IMR-90 (cell line): Measurements from ENCODE around the gene TTC31. TPM values are rescaled to one million over a fixed set of nuclear protein-coding genes. Genes with fewer than 3 reads are reported as not detected.

Experiments
- ATAC-seq: fragments of 200-7000 bp; cut with Tn5 transposase; 2 replicates; pipeline ENCODE4 v1.9.1; 2020; ENCODE audit warnings: low read depth, mild to moderate bottlenecking, moderate library complexity
- BruUV-seq: library from RNA; stranded (reverse); fragments of 400-500 nt; replicated peaks from 2 replicates; lab custom pipeline; 2021; lab: Mats Ljungman, UMichigan
- CTCF ChIA-PET: fragments of 300-600 bp; formaldehyde crosslinking; extraction: SDS; loops from one replicate; lab custom pipeline; 2021; ENCODE audit warnings: antibody characterized with exemption; lab: Yijun Ruan, JAX
- POLR2A ChIA-PET: fragments of 300-600 bp; sonication (Branson Sonifier 250); formaldehyde crosslinking; loops from one replicate; lab custom pipeline; 2022; ENCODE audit warnings: antibody characterized with exemption; ENCODE audit not compliant: unreplicated experiment; lab: Charles Lee
- DNase-seq: peaks from one replicate; pipeline ENCODE4 v3.0.0; 2013
- H2AFZ ChIP-seq: replicated peaks from 2 replicates; pipeline ENCODE3; 2013; ENCODE audit warnings: low read length, mild to moderate bottlenecking; ENCODE audit not compliant: poor library complexity
- H2AK5ac ChIP-seq: 2 replicates; pipeline ENCODE4 v1.6.1; 2013; ENCODE audit warnings: low read depth, low read length, inconsistent platforms
- H2AK9ac ChIP-seq: replicated peaks from 2 replicates; pipeline ENCODE3; 2013; ENCODE audit warnings: mild to moderate bottlenecking, low read depth, low read length, moderate library complexity; ENCODE audit not compliant: poor library complexity
- H2BK120ac ChIP-seq: 2 replicates; pipeline ENCODE4 v1.6.1; 2013; ENCODE audit warnings: low read depth, low read length, inconsistent platforms
- H2BK15ac ChIP-seq: 3 replicates; pipeline ENCODE4 v1.6.1; 2013; ENCODE audit warnings: low read depth, low read length, inconsistent platforms
- H2BK20ac ChIP-seq: 2 replicates; pipeline ENCODE4 v1.6.1; 2013; ENCODE audit warnings: low read depth, mild to moderate bottlenecking, inconsistent platforms, low read length, moderate library complexity
- H2BK5ac ChIP-seq: 2 replicates; pipeline ENCODE4 v1.6.1; 2013; ENCODE audit warnings: mild to moderate bottlenecking, low read depth, low read length, inconsistent platforms; ENCODE audit not compliant: poor library complexity, severe bottlenecking
- H3K14ac ChIP-seq: replicated peaks from 2 replicates; pipeline ENCODE4 v1.6.1; 2013; ENCODE audit warnings: low read depth, low read length, inconsistent platforms
- H3K18ac ChIP-seq: 2 replicates; pipeline ENCODE4 v1.6.1; 2013; ENCODE audit warnings: low read depth, low read length, control low read depth
- H3K23ac ChIP-seq: 2 replicates; pipeline ENCODE4 v1.6.1; 2013; ENCODE audit warnings: low read depth, low read length, inconsistent platforms
- H3K27ac ChIP-seq: 2 replicates; pipeline ENCODE4 v1.5.1; 2013; ENCODE audit warnings: mild to moderate bottlenecking, control low read depth, low read length; ENCODE audit not compliant: insufficient read depth
- H3K27me3 ChIP-seq: 2 replicates; pipeline ENCODE4 v1.6.1; 2013; ENCODE audit warnings: low read length; ENCODE audit not compliant: control insufficient read depth, insufficient read depth
- H3K36me3 ChIP-seq: 2 replicates; pipeline ENCODE4 v1.6.1; 2013; ENCODE audit warnings: low read length, mixed read lengths; ENCODE audit not compliant: control insufficient read depth, insufficient read depth
- H3K4ac ChIP-seq: 2 replicates; pipeline ENCODE4 v1.6.1; 2013; ENCODE audit warnings: low read depth, low read length, inconsistent platforms
- H3K4me1 ChIP-seq: 2 replicates; pipeline ENCODE4 v1.6.1; 2013; ENCODE audit warnings: low read length, mixed read lengths; ENCODE audit not compliant: control insufficient read depth, insufficient read depth
- H3K4me2 ChIP-seq: 2 replicates; pipeline ENCODE4 v1.6.1; 2013; ENCODE audit warnings: low read depth, mild to moderate bottlenecking, control low read depth, low read length, moderate library complexity
- H3K4me3 ChIP-seq: 2 replicates; pipeline ENCODE4 v1.5.1; 2013; ENCODE audit warnings: low read depth, mild to moderate bottlenecking, control low read depth, low read length, moderate library complexity; ENCODE audit not compliant: insufficient read depth
- H3K56ac ChIP-seq: 2 replicates; pipeline ENCODE4 v1.6.1; 2013; ENCODE audit warnings: low read length, inconsistent platforms; ENCODE audit not compliant: insufficient read depth; ENCODE audit errors: extremely low read depth
- H3K79me1 ChIP-seq, 2 experiments: 2 replicates each; pipeline ENCODE4 v1.6.1; 2013; ENCODE audit warnings: low read length in 2 of 2, inconsistent platforms in 1 of 2, low read depth in 1 of 2
- H3K9ac ChIP-seq: 2 replicates; pipeline ENCODE4 v1.6.1; 2013; ENCODE audit warnings: low read depth, low read length, control low read depth
- H3K9me1 ChIP-seq: 2 replicates; pipeline ENCODE4 v1.6.1; 2013; ENCODE audit warnings: low read length, inconsistent platforms; ENCODE audit not compliant: insufficient read depth
- H3K9me3 ChIP-seq: 2 replicates; pipeline ENCODE4 v1.6.1; 2013; ENCODE audit warnings: low read length; ENCODE audit not compliant: control insufficient read depth, insufficient read depth
- H4K20me1 ChIP-seq: 2 replicates; pipeline ENCODE4 v1.6.1; 2013; ENCODE audit warnings: low read length, inconsistent platforms; ENCODE audit not compliant: insufficient read depth
- H4K5ac ChIP-seq: 2 replicates; pipeline ENCODE4 v1.6.1; 2013; ENCODE audit warnings: mild to moderate bottlenecking, low read depth, low read length, control low read depth
- H4K8ac ChIP-seq, 2 experiments: 2 replicates each; pipeline ENCODE4 v1.6.1; 2013; ENCODE audit warnings: low read depth in 2 of 2, low read length in 2 of 2, control low read depth in 1 of 2, inconsistent platforms in 1 of 2
- H4K91ac ChIP-seq: 2 replicates; pipeline ENCODE4 v1.6.1; 2013; ENCODE audit warnings: low read depth, low read length, inconsistent platforms; ENCODE audit not compliant: insufficient read depth
- ELK1 ChIP-seq: fragments of 150-350 bp; IDR thresholded peaks from 2 replicates; pipeline ENCODE4 v1.6.1; 2016; ENCODE audit warnings: low read depth, mild to moderate bottlenecking, low read length, moderate library complexity, borderline replicate concordance
- MAFK ChIP-seq: IDR thresholded peaks from 2 replicates; pipeline ENCODE4 v1.6.1; 2012; ENCODE audit warnings: low read depth, low read length, improper control_type of control experiment
- MAZ ChIP-seq: IDR thresholded peaks from 2 replicates; pipeline ENCODE4 v1.6.1; 2012; ENCODE audit warnings: low read depth, mild to moderate bottlenecking, low read length, improper control_type of control experiment, moderate library complexity, borderline replicate concordance
- POLR2A ChIP-seq: IDR thresholded peaks from 2 replicates; pipeline ENCODE4 v1.6.1; 2012; ENCODE audit warnings: mild to moderate bottlenecking, low read depth, low read length
- RFX5 ChIP-seq: IDR thresholded peaks from 2 replicates; pipeline ENCODE4 v1.8.0; 2012; ENCODE audit warnings: low read depth, mild to moderate bottlenecking, low read length, moderate library complexity
- WGBS, 2 experiments: methylation state at CpG; one replicate each; pipeline versions ENCODE4 v1.1.5 to v1.1.7; 2013; ENCODE audit warnings: missing lambda C conversion rate in 2 of 2; ENCODE audit not compliant: insufficient read length in 1 of 2; ENCODE audit errors: extremely low coverage in 2 of 2; 5-methylcytosine and 5-hydroxymethylcytosine counted together
- dilution Hi-C: fragments of 300-500 bp; cut with HindIII; formaldehyde crosslinking; loops from one replicate; pipeline ENCODE4 v1.14.3; 2018; ENCODE audit warnings: low sequenced_read_pairs; ENCODE audit not compliant: unreplicated experiment
- in situ Hi-C: fragments of 300-500 bp; cut with MboI; formaldehyde crosslinking; loops from 3 replicates; pipeline ENCODE4 v1.14.3; 2019; ENCODE audit warnings: low sequenced_read_pairs, inconsistent platforms, mixed read lengths
- intact Hi-C: fragments of 100-400 bp; cut with micrococcal nuclease; formaldehyde crosslinking; loops from 2 replicates; pipeline ENCODE4 v1.10.0; 2022
- polyA plus RNA-seq, 3 experiments: library from polyadenylated mRNA; depleted of rRNA; stranded (reverse); fragments of >200 nt; gene quantifications; 2 replicates each; pipeline ENCODE4 v1.2.3, GENCODE V29; 2012; ENCODE audit warnings: low replicate concordance in 1 of 3
- total RNA-seq: library from RNA; depleted of rRNA; stranded (reverse); fragments of >200 nt; gene quantifications from 2 replicates; pipeline ENCODE4 v1.2.3, GENCODE V29; 2012

The TTC31 gene
- total and polyA plus RNA-seq, 2 of the 4 experiments (the other 2 are of a cell fraction): 6.3 to 18.8 TPM

GRCh38 chr2:74454654-74455511 lies 28.0 kb upstream of the TTC31 start, which contains the start of gene INO80B (continued):
- TF ChIP-seq MAZ (peak; percentile 84), POLR2A (no peak), MAFK (no peak), RFX5 (no peak)

GRCh38 chr2:74457129-74457548 lies 25.7 kb upstream of the TTC31 start:
- H3K4me1 ChIP-seq: peaks cover 10% of the 10 kb centered on the region
- H4K5ac ChIP-seq: peak overlapping the region; percentile 64
- H3K79me1 ChIP-seq: peaks cover 15 to 42% of the 10 kb centered on the region in 2 experiments
- H4K8ac ChIP-seq: peak overlapping the region; percentile 2 to 69; a peak in 2 of 4 replicates
- H3K4me3 ChIP-seq: peak overlapping the region; percentile 52
- ChIA-PET CTCF (interaction anchor here (0.5 kb wide), 1 partner anchor 912 kb away, joined by 3 read pairs; no protein-coding TSS in a partner anchor), POLR2A (no interaction called here)
- 0 out of 2 replicates have a peak, but pooled peaks cover 3% of the 10 kb centered on the region for H3K9me1 ChIP-seq
- peak overlapping the region; percentile 89 for H2AFZ ChIP-seq
- no peak overlapping the region for H3K18ac ChIP-seq
- 0 out of 2 replicates have a peak overlapping the region, but pooled peaks have one; percentile 10 for H3K14ac ChIP-seq
- 0 out of 2 replicates have a peak overlapping the region, but pooled peaks have one; percentile 6 for H2AK5ac ChIP-seq
- in situ Hi-C loops: no loop called here
- H2BK120ac ChIP-seq: no peak overlapping the region
- peak overlapping the region; percentile 53 for H3K23ac ChIP-seq
- no peak for TF ChIP-seq ELK1
- WGBS, 2 experiments: no CpG with 5 or more reads among the region's 27 CpGs
- H3K36me3 ChIP-seq: peaks cover 11% of the 10 kb centered on the region
- ATAC-seq (peak; percentile 0; the same call in 1 of the 2 replicates), DNase-seq (peak; percentile 31)
- H2BK15ac ChIP-seq: no peak overlapping the region
- H2AK9ac ChIP-seq: peak overlapping the region; percentile 75
- peak overlapping the region; percentile 39; the same call in 1 of the 2 replicates for H4K91ac ChIP-seq
- H3K4me2 ChIP-seq: peak overlapping the region; percentile 92
- dilution Hi-C loops: no loop called here
- H3K27ac ChIP-seq: peak overlapping the region; percentile 69
- H3K56ac ChIP-seq: no peak overlapping the region
- peak overlapping the region; percentile 77 for H2BK5ac ChIP-seq
- no TSS peak for BruUV-seq
- H3K27me3 ChIP-seq: no peaks in the 10 kb centered on the region
- peak overlapping the region; percentile 64 for H3K9ac ChIP-seq
- H2BK20ac ChIP-seq: no peak overlapping the region
- H4K20me1 ChIP-seq: no peaks in the 10 kb centered on the region
- H3K4ac ChIP-seq: peak overlapping the region; percentile 58
- intact Hi-C loops: no loop called here
- H3K9me3 ChIP-seq: no peaks in the 10 kb centered on the region
